Measurements from ENCODE around the gene MAG.
A peak's percentile ranks its signal among the peaks of the same experiment; 100 is the strongest.

The MAG gene

DNA sequence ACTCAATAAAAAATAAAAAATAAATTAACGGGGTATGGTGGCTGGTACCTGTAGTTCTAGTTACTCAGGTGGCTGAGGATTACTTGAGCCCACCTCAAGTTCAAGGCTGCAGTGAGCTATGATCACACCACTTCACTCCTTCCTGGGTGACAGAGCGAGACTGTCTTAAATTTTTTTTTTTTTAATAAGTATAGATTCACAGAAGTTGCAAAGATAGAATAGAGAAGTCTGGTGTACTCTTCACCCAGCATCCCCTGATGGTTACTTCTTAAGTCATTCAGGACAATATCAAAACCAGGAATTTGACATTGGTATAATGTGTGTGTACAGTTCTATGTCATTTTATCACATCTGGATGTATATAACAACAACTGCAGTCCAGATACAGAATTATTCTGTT, 29.3 kb downstream of the MAG start:
- DNase-seq = no peak

DNA sequence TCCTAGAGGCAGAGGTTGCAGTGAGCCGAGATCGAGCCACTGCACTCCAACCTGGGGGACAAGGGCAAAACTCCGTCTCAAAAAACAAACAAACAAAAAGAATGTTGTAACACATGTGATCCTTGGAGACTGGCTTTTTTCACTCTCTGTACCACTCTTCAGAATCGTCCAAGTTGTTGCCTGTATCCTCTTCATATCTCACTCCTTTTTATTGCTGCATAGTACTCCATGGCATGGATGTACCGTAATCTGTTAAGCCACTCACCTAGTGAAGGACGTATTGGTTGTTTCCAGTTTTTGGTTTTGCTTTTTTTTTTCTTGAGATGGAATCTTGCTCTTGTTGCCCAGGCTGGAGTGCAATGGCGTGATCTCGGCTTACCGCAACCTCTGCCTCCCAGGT, 30.1 kb downstream of the MAG start:
- DNase-seq = no peak

DNA sequence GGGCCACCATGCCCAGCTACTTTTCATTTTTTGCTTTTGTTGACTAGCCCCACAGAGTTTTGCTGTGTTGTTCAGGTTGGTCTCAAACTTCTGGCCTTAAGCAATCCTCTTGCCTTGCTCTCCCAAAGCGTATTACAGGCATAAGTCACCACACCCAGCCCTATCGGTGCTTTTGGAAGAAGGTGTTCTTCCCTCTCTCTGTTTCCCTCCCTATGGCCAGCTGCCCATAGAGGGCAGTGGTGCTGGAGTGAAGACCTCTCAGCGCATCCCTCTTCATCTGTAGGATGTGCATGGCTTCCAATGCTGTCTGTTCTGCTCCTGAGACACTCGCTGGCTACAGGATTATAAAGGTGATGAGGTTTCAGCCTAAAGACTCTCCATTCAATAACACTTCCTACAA, 35.7 kb downstream of the MAG start:
- no peak for DNase-seq

DNA sequence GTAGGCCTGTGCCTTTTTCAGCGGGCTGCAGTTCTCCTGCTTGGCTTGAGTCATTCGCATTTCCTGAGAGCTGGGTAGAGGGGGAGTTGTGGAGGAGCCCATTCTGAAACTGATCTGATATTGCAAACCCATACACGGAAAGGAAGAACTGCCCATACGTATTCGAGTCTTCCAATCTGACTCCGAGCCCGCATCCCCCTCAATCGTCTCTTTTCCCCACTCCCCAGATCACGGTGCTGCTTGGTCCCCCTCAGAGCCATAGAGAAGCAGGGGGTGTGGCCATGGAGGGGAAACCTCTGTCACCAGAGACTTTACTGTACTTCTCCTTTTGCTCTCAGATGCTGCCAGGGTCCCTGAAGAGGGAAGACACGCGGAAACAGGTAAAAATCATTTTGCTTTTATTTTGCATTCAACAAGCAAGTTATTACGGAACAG, 36.9 kb downstream of the MAG start, which contains the start of gene CD22:
TSS of gene CD22 (plus strand) at position 337 of the 435 bp plus-strand sequence. CDS start 2,854 bp downstream, outside the sequence.
- no peak for DNase-seq

DNA sequence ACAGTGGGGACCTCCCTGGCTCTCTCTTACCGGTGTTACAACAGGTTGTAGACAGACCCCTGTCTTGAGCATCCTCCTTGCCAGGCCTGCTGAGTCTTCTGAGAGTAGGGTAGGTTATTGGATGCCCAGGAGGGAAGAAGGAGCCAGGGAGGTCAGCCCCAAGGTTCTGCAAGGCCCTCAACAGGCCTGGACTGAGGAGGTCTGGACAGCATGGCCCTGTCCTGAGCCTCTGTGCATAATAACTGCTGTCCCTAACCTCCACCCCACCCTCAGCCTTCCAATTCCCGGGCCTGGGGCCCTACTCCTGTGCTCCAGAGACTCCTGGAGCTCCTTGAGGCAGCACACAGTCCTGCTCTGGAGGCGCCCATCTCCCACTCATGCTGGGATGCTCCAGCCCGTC, 37.4 kb downstream of the MAG start:
- no peak for DNase-seq

DNA sequence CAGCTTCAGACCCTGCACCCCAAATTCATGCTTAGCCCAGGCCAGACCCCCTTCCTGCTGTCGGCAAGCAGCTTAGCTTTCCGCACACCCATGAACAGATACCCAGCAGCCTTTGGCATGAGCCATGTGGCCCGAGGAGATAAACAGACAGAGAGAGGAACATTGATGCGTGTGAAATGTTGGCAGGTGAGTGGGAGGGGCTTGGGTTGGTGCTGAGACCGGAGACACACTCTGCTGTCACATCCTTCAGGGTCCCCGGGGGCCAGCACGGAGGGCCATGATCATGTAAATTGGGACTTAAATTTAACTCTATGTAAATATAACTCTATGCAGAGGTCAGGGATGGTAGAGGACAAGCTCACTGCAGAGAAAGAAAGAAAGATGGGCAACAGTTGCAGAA, 38.5 kb downstream of the MAG start:
- no peak for DNase-seq

DNA sequence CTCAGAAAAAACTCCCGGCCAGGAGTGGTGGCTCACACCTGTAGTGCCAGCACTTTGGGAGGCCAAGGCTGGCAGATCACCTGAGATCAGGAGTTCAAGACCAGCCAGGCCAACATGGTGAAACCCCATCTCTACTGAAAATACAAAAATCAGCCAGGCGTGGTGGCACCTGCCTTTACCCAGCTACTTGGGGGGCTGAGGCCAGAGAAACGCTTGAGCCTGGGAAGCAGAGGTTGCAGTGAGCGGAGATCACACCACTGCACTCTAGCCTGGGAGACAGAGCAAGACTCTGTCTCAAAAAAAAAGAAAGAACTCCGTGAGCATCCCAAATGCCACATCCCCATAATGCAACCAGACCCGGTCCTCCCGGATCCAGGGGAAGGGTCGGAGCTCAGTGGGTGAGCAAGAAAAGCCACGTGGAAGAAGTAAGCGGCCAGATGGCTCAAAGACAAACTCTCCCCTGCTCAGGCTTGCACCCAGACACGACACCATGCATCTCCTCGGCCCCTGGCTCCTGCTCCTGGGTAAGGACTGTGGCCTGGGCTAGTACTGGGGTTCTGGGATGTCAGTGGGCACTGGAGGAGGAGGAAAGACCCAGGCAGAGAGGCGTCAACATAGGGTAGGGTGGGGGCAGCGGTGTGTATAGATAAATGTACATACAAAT, 39.7 kb downstream of the MAG start:
- no peak for DNase-seq

DNA sequence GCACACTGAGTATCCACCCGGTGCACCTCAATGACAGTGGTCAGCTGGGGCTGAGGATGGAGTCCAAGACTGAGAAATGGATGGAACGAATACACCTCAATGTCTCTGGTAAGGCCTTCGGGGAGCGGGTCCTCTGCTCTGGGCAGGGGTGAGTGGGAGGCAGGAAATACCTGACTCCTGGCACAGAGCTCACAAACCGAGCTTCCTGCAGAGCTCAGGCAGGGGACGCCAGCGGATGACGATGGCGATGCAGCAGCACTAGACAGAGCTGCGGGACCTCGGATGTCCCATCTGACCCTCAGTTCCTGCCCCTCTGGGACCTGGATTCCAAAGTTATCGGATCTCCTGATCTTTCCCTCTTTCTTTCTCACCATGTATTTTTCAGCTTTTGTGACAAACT, 40.9 kb downstream of the MAG start:
- peak; percentile 16 for DNase-seq

DNA sequence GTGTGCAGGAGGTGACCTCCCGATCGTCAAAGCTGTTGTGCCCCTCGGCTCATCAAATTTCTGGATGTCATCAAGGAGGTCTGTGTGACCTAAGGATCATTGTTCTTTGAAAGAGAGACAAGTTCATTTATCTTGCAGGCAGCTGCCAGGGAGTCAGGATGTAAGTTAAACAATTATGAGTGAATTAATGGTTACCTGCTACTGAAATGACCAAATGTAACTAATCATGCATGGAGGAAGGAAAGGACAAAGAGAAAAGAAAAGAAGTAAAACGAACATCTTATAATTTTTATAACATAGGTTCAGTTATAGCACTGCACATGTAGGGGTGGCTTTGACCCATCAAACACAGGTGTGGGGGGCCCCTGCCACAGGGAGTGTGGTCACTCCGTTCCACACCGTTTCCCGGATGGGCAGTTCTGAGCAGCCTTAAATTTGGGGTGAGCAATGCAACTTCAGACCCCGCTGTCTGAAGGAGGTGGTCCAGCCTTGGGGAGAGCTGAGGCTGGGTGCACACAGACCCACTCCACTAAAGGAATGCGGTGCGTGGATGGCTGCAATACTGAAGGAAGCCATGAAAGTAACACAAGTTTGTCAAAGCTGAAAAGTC, 42.3 kb downstream of the MAG start:
- no peak for DNase-seq

DNA sequence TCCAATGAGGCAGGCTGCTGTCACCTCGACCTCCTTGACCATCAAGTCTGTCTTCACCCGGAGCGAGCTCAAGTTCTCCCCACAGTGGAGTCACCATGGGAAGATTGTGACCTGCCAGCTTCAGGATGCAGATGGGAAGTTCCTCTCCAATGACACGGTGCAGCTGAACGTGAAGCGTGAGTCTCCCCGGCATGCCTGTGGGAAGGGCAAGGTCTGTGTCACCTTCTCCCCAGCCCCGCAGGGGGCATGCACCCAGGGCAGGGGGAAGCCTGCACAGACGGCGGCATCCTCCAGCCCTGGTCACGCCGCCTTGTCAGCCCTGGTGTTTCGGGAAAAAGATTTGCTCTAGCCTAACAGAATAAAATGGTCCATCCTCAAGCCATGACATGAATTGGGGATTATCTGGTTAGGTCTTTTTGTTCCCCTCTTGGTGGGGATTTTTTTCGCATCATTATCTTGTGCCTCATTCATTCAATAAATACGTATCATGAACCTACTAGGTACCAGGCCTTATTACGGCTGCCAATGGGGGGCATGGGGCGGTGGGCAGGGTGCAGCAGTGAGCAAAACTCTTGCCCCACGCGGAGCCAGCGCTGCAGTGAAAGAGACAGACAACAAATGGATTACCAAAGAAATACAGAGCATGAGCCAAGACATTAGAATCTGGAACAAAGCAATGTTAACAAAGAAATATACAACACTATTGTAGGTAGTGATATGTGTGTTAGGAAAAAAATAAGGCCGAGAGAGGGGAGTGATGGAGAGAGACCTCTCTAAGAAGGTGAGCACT, 44.4 kb downstream of the MAG start:
- DNase-seq = no peak

DNA sequence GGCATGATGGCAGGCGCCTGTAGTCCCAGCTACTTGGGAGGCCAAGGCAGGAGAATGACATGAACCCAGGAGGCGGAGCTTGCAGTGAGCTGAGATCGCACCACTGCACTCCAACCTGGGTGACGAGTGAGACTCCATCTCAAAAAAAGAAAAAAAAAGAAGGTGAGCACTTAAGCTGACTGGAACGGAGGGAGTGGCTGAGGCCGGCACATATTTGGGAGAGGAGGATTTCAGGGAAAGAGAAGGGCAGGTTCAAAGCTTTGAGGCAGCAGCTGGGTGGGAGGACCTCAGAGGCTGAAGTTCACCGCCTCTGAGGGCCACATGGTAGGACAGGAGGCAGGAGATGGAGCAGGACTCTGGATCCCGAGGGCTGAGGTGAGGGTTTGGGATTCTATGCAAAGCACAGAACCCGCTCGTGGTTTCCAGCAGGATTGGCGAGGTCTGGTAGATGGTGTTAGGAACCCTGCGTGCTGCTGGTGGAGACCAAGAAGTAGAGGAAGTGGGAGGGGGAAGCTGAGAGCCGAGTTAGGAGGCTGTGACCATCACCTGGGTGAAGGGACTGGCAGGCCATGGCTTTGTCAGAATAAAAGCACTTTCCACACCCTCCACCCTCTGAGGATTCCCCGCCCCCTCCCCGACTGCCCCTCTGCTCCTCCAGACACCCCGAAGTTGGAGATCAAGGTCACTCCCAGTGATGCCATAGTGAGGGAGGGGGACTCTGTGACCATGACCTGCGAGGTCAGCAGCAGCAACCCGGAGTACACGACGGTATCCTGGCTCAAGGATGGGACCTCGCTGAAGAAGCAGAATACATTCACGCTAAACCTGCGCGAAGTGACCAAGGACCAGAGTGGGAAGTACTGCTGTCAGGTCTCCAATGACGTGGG, 45.4 kb downstream of the MAG start:
- no peak for DNase-seq

DNA sequence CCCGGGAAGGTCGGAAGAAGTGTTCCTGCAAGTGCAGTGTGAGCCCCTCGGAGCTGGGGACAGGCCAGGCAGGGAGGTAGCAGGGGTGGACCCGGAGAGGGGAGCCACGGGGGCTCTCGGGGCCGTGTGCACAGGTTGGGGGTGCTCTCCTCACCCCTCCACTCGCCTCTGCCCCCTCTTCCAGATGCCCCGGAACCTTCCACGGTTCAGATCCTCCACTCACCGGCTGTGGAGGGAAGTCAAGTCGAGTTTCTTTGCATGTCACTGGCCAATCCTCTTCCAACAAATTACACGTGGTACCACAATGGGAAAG, 46.0 kb downstream of the MAG start:
- DNase-seq = no peak

DNA sequence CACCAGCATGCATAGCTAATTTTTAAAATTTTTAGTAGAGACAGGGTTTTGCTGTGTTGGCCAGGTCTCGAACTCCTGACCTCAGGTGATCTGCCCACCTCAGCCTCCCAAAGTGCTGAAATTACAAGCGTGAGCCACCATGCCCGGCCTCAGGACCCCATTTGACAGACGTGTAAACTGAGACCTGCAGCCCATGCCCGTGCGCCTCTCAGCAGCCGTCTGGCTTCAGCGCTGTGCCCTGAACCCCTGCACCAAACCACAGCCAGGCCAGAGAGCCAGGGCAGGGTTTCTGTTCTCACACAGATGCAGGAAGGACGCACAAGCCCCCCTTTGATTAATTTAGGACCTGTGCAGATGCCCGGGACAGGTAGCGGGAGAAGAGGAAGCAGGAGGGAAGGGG, 48.5 kb downstream of the MAG start:
- no peak for DNase-seq

DNA sequence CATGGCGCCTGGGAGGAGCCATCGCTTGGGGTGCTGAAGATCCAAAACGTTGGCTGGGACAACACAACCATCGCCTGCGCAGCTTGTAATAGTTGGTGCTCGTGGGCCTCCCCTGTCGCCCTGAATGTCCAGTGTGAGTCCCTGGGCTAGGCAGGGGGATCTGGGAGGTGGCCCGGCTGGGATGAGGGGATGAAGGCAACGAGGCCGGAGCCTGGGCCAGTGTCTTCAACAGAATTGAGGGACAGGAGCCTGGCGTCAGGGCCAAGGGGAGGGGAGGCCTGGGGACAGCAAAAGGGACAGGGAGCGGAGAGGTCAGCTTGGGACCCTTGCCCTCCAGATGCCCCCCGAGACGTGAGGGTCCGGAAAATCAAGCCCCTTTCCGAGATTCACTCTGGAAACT, 49.0 kb downstream of the MAG start:
- DNase-seq = no peak

DNA sequence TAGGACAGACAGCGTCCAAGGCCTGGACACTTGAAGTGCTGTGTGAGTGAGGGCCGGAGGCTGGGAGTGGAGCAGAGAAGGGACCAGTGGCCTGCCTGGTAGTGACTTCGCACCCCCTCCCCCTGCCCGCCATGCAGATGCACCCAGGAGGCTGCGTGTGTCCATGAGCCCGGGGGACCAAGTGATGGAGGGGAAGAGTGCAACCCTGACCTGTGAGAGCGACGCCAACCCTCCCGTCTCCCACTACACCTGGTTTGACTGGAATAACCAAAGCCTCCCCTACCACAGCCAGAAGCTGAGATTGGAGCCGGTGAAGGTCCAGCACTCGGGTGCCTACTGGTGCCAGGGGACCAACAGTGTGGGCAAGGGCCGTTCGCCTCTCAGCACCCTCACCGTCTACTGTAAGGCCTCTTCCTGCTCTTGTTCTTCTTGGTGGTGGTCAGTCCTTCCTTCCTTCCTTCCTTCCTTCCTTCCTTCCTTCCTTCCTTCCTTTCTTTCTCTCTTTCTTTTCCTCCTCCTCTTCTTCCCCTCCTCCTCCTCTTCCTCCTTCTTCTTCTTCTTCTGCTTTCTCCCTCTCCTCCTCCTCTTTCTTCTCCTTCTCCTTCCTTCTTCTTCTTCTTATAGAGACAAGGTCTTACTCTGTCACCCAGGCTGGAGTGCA, 49.7 kb downstream of the MAG start:
- DNase-seq = no peak

DNA sequence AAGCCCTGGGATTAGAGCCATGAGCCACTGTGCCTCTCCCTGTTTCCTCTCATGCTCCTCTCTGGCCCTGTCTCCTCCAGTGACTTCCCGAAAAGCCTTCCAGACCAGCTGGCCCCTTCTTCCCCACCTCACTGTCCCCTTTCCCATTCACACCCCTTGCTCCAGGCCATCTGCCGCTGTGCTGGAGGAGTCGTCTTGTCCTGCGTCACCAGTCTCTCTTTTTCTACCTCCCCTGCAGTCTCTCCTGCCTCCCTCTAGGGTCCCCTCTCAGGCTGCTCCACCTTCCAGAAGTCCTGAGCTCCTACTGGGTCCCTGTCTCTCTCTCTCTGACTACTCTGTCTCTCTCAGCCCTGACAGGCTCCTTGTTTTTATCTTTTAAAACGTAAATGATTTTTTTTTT, 50.5 kb downstream of the MAG start:
- DNase-seq = no peak

DNA sequence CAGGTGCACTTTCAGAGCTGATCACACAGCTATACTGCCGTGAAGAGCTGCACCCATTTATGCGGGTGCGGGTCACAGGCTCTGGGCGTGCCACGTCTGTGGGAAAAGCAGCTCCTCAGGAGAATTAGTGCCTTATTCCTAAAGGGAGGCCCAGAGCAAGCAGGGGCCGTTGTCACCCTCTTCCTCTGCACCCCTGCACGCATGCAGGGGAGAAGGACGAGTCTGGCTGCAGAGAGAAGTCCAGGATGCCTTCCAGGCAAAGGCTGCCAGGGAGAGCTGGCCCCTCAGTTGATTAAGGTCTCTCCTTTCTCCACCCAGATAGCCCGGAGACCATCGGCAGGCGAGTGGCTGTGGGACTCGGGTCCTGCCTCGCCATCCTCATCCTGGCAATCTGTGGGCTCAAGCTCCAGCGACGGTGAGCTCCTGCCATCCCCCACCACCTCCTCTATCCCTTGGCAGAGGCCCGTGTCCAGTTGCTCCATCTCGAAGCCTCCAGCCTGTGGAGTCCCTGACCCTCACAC, 52.6 kb downstream of the MAG start:
- DNase-seq = no peak

DNA sequence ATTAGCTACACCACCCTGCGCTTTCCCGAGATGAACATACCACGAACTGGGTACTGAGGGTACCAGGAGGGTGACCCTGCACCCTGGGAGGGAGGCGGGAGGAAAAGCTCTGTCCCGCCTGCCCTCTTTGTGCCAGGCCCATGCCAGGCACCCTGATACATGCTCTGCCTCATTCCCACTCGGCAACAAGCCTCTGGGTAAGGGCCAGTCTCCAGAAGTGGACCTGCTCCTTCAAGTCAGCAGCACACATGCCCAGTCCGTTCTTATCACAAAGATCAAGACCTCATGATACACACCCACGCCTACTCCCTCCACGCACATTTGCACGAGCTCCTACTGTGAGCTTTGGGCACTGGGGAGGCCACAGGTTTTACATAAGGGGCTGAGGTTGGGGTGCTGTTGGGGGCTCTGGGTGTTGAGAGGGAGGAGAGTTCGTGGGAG, 53.7 kb downstream of the MAG start:
- no peak for DNase-seq

DNA sequence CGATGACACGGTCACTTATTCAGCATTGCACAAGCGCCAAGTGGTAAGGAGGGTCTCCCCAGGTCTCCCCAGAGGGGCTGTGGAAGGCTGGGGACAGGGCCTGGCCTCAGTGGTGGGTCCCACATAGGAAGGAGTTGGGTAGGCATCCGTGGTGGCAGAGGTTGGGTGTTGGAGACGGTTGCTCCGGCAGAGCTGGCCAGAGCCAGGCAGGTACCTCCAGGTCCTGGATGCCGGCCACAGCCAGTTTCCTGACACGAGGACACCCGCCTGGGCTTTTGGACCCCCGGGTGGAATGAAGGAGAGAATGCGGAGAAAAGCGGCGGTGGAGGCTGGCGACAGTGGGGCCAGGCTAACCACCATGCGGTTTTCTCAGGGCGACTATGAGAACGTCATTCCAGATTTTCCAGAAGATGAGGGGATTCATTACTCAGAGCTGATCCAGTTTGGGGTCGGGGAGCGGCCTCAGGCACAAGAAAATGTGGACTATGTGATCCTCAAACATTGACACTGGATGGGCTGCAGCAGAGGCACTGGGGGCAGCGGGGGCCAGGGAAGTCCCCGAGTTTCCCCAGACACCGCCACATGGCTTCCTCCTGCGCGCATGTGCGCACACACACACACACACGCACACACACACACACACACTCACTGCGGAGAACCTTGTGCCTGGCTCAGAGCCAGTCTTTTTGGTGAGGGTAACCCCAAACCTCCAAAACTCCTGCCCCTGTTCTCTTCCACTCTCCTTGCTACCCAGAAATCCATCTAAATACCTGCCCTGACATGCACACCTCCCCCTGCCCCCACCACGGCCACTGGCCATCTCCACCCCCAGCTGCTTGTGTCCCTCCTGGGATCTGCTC, 54.5 kb downstream of the MAG start:
- DNase-seq = peak; percentile 59

DNA sequence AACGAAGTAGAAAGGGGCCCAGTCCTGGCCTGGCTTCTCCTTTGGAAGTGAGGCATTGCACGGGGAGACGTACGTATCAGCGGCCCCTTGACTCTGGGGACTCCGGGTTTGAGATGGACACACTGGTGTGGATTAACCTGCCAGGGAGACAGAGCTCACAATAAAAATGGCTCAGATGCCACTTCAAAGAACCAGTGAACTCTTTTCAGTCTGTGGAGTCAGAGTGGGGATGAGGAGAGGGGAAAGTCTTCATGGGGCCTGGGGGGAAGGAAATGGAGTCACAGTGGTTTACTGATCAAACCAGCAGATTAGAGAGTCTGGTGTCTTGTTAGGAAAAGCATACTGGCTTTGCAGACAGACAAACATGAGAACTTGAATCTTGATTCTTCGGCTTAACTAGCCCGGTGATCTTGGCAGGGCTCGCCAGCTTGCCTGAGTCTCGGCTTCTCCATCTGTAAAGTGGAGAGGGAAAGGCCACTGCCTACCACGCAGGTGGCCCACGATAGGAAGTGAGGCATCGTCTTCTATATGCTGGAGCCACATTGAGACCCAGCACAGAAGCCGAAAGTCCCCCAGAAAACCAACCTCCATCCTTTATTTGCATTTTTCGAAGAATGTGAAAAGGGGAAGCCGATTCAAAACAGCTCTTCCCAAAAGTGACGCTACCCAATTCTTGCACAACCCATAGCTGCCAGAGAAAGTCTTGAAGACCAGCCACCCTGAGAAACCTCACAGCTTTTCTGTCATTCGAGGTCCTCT, 55.4 kb downstream of the MAG start, which contains the start of gene FFAR1:
TSS of gene FFAR1 (plus strand) at position 732 of the 759 bp plus-strand sequence. CDS start 3,650 bp downstream, outside the sequence.
- peak; percentile 41 for DNase-seq

DNA sequence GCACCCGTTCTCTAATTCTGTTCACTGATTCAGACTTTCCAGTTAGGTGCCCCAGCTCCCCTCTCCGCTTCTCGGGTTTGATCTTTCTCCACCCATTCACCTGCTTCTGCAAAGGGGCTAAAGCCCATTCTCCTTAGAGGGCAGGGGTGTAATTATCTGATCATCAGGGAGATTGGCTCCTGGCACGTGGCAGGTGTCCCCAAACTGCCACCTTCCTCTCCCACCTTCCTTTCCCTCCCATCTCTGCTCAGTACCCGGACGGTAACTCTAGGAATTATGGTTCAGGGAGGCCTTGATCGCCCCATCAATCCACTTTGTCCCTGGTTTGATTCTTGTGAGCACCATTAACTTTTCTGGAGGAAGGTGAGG, 56.0 kb downstream of the MAG start:
- DNase-seq = no peak

All from stimulated activated naive CD4-positive, alpha-beta T cell treated with Interleukin-2 at 50 U/mL for 16 hours (primary cell).